ENCODE results near the gene GRID2IP.

The GRID2IP gene

GRCh38 chr7:6563936-6564770, 12.9 kb upstream of the GRID2IP start:
- no peak for DNase-seq (ENCODE audit: extremely low read depth in 1 of 2, low read depth in 1 of 2)

- DNase-seq (ENCODE audit: extremely low read depth in 1 of 2, low read depth in 1 of 2) = no peak
Measured at GRCh38 chr7:6562106-6562505, 10.8 kb upstream of the GRID2IP start.

GRCh38 chr7:6559896-6560295, 8.6 kb upstream of the GRID2IP start:
- no peak for DNase-seq (ENCODE audit: extremely low read depth in 1 of 2, low read depth in 1 of 2)

GRCh38 chr7:6558837-6559236, 7.6 kb upstream of the GRID2IP start:
- DNase-seq (ENCODE audit: extremely low read depth in 1 of 2, low read depth in 1 of 2) = no peak

GRCh38 chr7:6556196-6556595, 4.9 kb upstream of the GRID2IP start:
- DNase-seq (ENCODE audit: extremely low read depth in 1 of 2, low read depth in 1 of 2) = no peak

- DNase-seq (ENCODE audit: extremely low read depth in 1 of 2, low read depth in 1 of 2) = no peak
Measured at GRCh38 chr7:6554848-6555247, 3.6 kb upstream of the GRID2IP start.

GRCh38 chr7:6553448-6554044, 2.3 kb upstream of the GRID2IP start:
- DNase-seq (ENCODE audit: extremely low read depth in 1 of 2, low read depth in 1 of 2) = no peak

GRCh38 chr7:6547400-6547799, 3.9 kb downstream of the GRID2IP start:
- DNase-seq (ENCODE audit: extremely low read depth in 1 of 2, low read depth in 1 of 2) = no peak

- no peak for DNase-seq (ENCODE audit: extremely low read depth in 1 of 2, low read depth in 1 of 2)
Measured at GRCh38 chr7:6546498-6547251, 4.6 kb downstream of the GRID2IP start.

- no peak for DNase-seq (ENCODE audit: extremely low read depth in 1 of 2, low read depth in 1 of 2)
Measured at GRCh38 chr7:6545398-6546126, 5.7 kb downstream of the GRID2IP start.

GRCh38 chr7:6542368-6542767, 8.9 kb downstream of the GRID2IP start:
- DNase-seq (ENCODE audit: extremely low read depth in 1 of 2, low read depth in 1 of 2) = no peak

GRCh38 chr7:6536262-6537260, 14.7 kb downstream of the GRID2IP start:
- DNase-seq (ENCODE audit: extremely low read depth in 1 of 2, low read depth in 1 of 2) = no peak

GRCh38 chr7:6533893-6534495, 17.3 kb downstream of the GRID2IP start:
- peak; percentile 42 to 61 for DNase-seq (ENCODE audit: extremely low read depth in 1 of 2, low read depth in 1 of 2)

- DNase-seq (ENCODE audit: extremely low read depth in 1 of 2, low read depth in 1 of 2) = no peak
Measured at GRCh38 chr7:6532516-6532915, 18.7 kb downstream of the GRID2IP start.

- DNase-seq (ENCODE audit: extremely low read depth in 1 of 2, low read depth in 1 of 2) = no peak
Measured at GRCh38 chr7:6531492-6532279, 19.6 kb downstream of the GRID2IP start.

- peak in 1 of 2 donors; percentile 57 for DNase-seq (ENCODE audit: extremely low read depth in 1 of 2, low read depth in 1 of 2)
Measured at GRCh38 chr7:6530626-6531491, 20.4 kb downstream of the GRID2IP start.

- no peak for DNase-seq (ENCODE audit: extremely low read depth in 1 of 2, low read depth in 1 of 2)
Measured at GRCh38 chr7:6529643-6530042, 21.6 kb downstream of the GRID2IP start.

Measured in stimulated activated CD8-positive, alpha-beta memory T cell treated with anti-CD3 and anti-CD28 coated beads, Interleukin-7, amount 100 ng/mL, for 48 hours (primary cell).